ENCODE results near the gene DCAF5. TPM values are rescaled to one million over a fixed set of nuclear protein-coding genes. Genes with fewer than 3 reads are reported as not detected.

DCAF5 gene
- total and polyA plus RNA-seq, 2 of the 13 experiments (the other 11 are each of a cell fraction or from before 2014, with no cell fraction given) = 13.4 to 31.6 TPM

GRCh38 chr14:69014829-69015259 is 138.1 kb downstream of the DCAF5 start:
- Histone ChIP-seq H3K9ac (ENCODE audit: insufficient read depth, low read depth, low read length) (no peak overlapping the region), H3K36me3 (replicated peaks in 1 of 2; ENCODE audit: control insufficient read depth in 1 of 2, insufficient read depth in 2 of 2, low read length in 2 of 2) (no peaks in the 10 kb centered on the region), H3K27me3 (ENCODE audit: control insufficient read depth in 1 of 2, insufficient read depth in 2 of 2, low read length in 2 of 2) (no peaks in the 10 kb centered on the region), H3K4me2 (ENCODE audit: low read depth, low read length) (peak overlapping the region; percentile 77), H3K27ac (ENCODE audit: extremely low read length, insufficient read depth, low read length) (no peak overlapping the region), H3K4me1 (ENCODE audit: insufficient read depth, low read length) (peaks cover 27% of the 10 kb centered on the region), H3K79me2 (ENCODE audit: insufficient read depth, low read length) (no peaks in the 10 kb centered on the region), H3K4me3 (replicated peaks in 1 of 3; ENCODE audit: insufficient read depth in 1 of 3, low read depth in 2 of 3, low read length in 3 of 3) (0 out of 6 replicates have a peak overlapping the region, but pooled peaks of 1 of the 3 experiments have one; percentile 40), H2AFZ (ENCODE audit: low read length) (no peak overlapping the region), H3K9me3 (ENCODE audit: low read length) (no peaks in the 10 kb centered on the region), H4K20me1 (ENCODE audit: insufficient read depth, low read length) (no peaks in the 10 kb centered on the region)
- intact Hi-C loops (cut with micrococcal nuclease; ENCODE audit: unreplicated experiment) = no loop called here
- ATAC-seq (peak; percentile 25), DNase-seq (ENCODE audit: low spot score) (no peak), FAIRE-seq (no peak)
- WGBS (ENCODE audit: low lambda C conversion rate) = no CpG with 5 or more reads among the region's 6 CpGs
- BruUV-seq (replicated peaks) = no TSS peak
- TF ChIP-seq YEATS2 (CRISPR knock-in tag; IDR thresholded peaks at IDR 0.05; ENCODE audit: borderline replicate concordance) (no peak), NR0B2 (CRISPR knock-in tag; IDR thresholded peaks at IDR 0.05) (no peak), ZFP90 (CRISPR knock-in tag; IDR thresholded peaks at IDR 0.05; ENCODE audit: borderline replicate concordance) (no peak), TCF12 (IDR thresholded peaks at IDR 0.05) (no peak), TCF12 (CRISPR knock-in tag; IDR thresholded peaks at IDR 0.05) (no peak), GATA4 (IDR thresholded peaks at IDR 0.05; ENCODE audit: borderline replicate concordance, low read depth) (no peak), ZNF512 (CRISPR knock-in tag; IDR thresholded peaks at IDR 0.05) (no peak), GMEB2 (CRISPR knock-in tag; IDR thresholded peaks at IDR 0.05; ENCODE audit: low read depth) (no peak), TERF1 (CRISPR knock-in tag; IDR thresholded peaks at IDR 0.05) (no peak), POGZ (CRISPR knock-in tag; IDR thresholded peaks at IDR 0.05) (no peak), FIP1L1 (IDR thresholded peaks at IDR 0.05; ENCODE audit: borderline replicate concordance, insufficient read depth, low read depth, low read length) (no peak)
- ChIA-PET CTCF (ENCODE audit: low intra/inter-chr PET ratio, low total read pairs) (no interaction called here), POLR2A (interaction anchor here (1.0 kb wide), 1 partner anchor 35 kb away, joined by 4 read pairs; no protein-coding TSS in a partner anchor)
- in situ Hi-C loops (cut with HindIII; ENCODE audit: extremely low pct_ligation_motif_present, low pct_unique_long_range_greater_than_20kb) = no loop called here

Data from HepG2 (cell line).